Skin of body (tissue), 2 donors: ENCODE results near the gene KBTBD2. TPM values are rescaled to one million over a fixed set of nuclear protein-coding genes. Genes with fewer than 3 reads are reported as not detected.
"Not testable (repeated sequence)": the region's sequence is repeated elsewhere in the genome, so short reads cannot be mapped to it uniquely, and the experiment has no call there.

Source experiments
- DNase-seq: peaks from one replicate; lab custom pipeline; 2025; lab: John Stamatoyannopoulos, UW
- total RNA-seq: library from RNA; depleted of rRNA; stranded (reverse); fragments of >200 nt; gene quantifications from one replicate; pipeline ENCODE4 v1.2.3, GENCODE V29; 2014

Gene KBTBD2
- 48.4 TPM for total RNA-seq

GRCh38 chr7:32891043-32891799, at the start of gene KBTBD2:
TSS of gene KBTBD2 (minus strand) at chr7:32891760. CDS start at chr7:32879604, 12,156 bp downstream.
- DNase-seq: peak; percentile 69

- no peak for DNase-seq
These were observed 49.6 kb upstream of the KBTBD2 start for GRCh38 chr7:32941181-32941580.

GRCh38 chr7:32937344-32938174, 46.0 kb upstream of the KBTBD2 start:
- no peak for DNase-seq

- DNase-seq: no peak
These were observed 45.1 kb upstream of the KBTBD2 start for GRCh38 chr7:32936689-32937088.

- DNase-seq: no peak
These were observed 44.0 kb upstream of the KBTBD2 start for GRCh38 chr7:32935558-32935957.

GRCh38 chr7:32930378-32930777, 38.8 kb upstream of the KBTBD2 start:
- no peak for DNase-seq

GRCh38 chr7:32929430-32930143, 38.0 kb upstream of the KBTBD2 start:
- no peak for DNase-seq

GRCh38 chr7:32928785-32929298, 37.3 kb upstream of the KBTBD2 start:
- no peak for DNase-seq

- DNase-seq: no peak
These were observed 30.3 kb upstream of the KBTBD2 start for GRCh38 chr7:32921896-32922295.

- DNase-seq: not testable (repeated sequence)
These were observed 25.4 kb upstream of the KBTBD2 start for GRCh38 chr7:32916994-32917393.

- DNase-seq: no peak
These were observed 24.4 kb upstream of the KBTBD2 start for GRCh38 chr7:32916006-32916405.

- no peak for DNase-seq
These were observed 23.5 kb upstream of the KBTBD2 start for GRCh38 chr7:32915041-32915536.

GRCh38 chr7:32914184-32914583, 22.6 kb upstream of the KBTBD2 start:
- DNase-seq: no peak

- DNase-seq: no peak
These were observed 18.6 kb upstream of the KBTBD2 start for GRCh38 chr7:32910195-32910594.

GRCh38 chr7:32905175-32905662, 13.7 kb upstream of the KBTBD2 start:
- peak; percentile 97 for DNase-seq

- no peak for DNase-seq
These were observed 10.1 kb upstream of the KBTBD2 start for GRCh38 chr7:32901629-32902028.

- DNase-seq: no peak
These were observed 9.0 kb upstream of the KBTBD2 start for GRCh38 chr7:32900433-32900995.

GRCh38 chr7:32897376-32897775, 5.8 kb upstream of the KBTBD2 start:
- DNase-seq: not testable (repeated sequence)

GRCh38 chr7:32896564-32897347, 5.2 kb upstream of the KBTBD2 start:
- no peak for DNase-seq

- no peak for DNase-seq
These were observed 2.6 kb upstream of the KBTBD2 start for GRCh38 chr7:32894171-32894570.
